GM19193 (cell line): ENCODE results near the gene FGF22.

Experiments
- POLR2A ChIP-seq: IDR thresholded peaks from 4 replicates; pipeline ENCODE4 v1.6.1; 2011; ENCODE audit not compliant: insufficient read depth, insufficient read length; ENCODE audit errors: extremely low read depth

FGF22 gene

DNA sequence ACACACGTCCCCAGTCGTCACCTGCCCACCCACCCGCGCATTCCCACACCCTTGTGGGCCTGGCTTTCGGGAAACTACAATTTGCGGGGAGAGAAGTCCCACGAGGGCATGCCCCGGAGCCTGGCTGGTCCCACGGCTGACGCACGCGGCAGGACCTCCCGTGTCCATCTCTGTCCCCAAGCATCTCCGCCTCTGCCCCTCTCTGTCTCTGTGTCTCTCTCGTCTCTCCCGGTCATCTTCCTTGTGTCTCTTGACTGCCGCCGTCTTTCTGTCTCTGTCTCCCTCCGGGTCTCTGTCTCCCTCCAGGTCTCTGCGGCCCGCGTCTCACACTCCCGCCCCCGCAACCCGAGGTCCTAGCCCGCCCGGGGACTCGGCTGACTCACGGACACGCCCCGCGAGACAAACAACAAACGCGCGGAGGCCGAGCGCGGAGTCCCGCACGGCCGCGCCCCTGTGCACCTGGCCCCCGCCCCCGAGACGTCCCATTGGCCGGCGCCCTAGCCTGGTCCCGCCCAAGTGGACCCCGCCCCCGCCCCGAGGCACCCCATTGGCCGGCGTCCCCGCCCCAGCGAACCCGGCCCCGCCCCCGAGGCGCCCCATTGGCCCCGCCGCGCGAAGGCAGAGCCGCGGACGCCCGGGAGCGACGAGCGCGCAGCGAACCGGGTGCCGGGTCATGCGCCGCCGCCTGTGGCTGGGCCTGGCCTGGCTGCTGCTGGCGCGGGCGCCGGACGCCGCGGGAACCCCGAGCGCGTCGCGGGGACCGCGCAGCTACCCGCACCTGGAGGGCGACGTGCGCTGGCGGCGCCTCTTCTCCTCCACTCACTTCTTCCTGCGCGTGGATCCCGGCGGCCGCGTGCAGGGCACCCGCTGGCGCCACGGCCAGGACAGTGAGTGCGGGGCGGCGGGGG lies at the start of gene FGF22:
Gene FGF22 (plus strand): TSS at position 627 of the 908 bp plus-strand sequence. CDS start 47 bp downstream, at position 674.
- no peak for TF ChIP-seq POLR2A

DNA sequence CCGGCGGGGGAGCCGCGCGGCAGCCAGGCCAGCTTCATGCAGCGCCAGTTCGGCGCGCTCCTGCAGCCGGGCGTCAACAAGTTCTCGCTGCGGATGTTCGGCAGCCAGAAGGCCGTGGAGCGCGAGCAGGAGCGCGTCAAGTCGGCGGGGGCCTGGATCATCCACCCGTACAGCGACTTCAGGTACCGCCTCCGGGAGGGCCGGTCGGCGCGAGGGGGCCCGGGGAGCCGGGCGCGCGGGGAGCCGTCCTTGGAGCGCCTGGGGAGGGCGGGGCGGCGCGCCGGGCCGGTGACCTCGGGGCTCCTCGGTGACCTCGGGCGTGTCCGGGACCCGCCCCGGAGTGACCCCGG lies 49.3 kb upstream of the FGF22 start:
- TF ChIP-seq POLR2A: no peak

DNA sequence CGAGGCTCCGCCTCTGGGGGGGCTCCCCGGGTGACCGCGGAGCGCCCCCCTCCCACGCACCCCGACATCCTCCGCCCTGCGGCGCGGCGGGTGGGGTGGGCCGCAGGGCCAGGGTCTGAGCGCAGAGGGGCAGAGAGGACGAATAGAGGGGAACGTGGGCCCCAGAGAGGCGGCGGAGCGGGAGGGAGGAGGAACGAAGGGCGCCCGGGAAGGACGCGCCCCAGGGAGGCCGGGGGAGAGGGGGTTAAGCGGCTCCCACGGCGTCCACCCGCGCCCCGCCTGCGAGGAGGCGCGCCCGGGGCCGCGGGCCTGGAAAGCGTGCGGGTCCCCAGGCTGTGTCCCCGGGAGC lies 49.0 kb upstream of the FGF22 start:
- no peak for TF ChIP-seq POLR2A

DNA sequence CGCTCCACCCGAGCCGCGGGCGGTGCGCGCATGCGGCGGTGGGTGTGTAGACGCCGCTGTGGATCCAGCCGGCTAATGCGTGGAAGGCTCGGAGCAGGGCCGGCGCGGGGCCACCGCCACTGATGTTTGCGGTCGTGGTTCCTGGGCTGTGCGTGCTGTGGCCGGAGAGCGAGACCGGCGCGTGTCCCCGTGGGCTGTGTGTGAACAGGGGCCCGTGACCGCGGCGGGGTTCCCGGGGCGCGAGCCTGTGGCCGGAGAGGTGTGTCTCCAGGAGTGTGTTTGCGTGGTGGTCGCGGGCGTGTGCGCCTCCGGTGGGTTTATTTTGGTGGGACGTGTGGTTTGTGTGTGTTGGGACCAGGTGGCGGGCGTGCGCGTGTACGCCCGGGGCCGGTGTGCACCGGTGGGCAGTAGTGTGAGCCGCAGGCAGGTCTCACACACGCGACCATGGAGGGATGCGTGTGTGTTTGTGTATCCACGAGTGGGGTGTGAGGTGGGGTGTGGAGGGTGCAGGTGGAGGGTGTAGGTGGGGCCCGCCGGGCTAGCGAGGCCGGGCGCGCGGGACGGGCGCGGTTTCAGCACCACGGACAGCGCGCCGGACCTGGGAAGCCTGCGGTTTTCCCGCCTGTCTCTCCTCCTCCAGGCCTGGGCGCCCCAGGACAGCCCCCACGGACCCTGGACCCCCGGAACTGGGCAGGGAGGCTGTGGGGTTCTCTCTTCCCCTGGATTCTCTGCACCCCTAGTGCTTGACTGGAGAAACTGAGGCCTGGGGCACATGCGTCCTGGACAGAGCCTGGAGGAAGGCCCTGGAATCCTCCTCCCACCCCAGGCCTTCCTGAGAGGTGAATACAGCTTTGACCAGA lies 48.4 kb upstream of the FGF22 start:
- no peak for TF ChIP-seq POLR2A

DNA sequence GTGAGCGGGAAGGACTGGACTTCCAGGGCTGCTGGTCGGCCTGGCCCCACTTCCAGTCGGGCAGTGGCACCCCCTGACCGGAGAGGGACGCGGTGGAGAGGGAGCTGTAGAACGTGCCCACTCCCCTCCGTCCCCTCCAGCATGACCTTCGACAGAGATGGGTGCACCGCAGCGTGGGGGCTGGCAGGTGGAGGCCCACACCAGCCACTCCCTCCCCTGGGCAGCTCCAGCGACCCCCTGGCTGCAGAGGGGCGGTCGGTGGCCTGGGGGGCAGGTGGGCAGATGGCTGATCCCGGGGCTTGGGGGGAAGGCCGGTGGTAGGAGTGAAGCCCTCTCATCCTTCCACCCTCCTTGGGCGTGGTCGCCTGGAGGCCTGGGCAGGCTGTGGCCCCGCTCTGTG lies 47.6 kb upstream of the FGF22 start:
- no peak for TF ChIP-seq POLR2A

- no peak for TF ChIP-seq POLR2A
These were observed 46.6 kb upstream of the FGF22 start for GRCh38 chr19:593055-593454.

GRCh38 chr19:593505-593904 lies 46.2 kb upstream of the FGF22 start:
- no peak for TF ChIP-seq POLR2A

DNA sequence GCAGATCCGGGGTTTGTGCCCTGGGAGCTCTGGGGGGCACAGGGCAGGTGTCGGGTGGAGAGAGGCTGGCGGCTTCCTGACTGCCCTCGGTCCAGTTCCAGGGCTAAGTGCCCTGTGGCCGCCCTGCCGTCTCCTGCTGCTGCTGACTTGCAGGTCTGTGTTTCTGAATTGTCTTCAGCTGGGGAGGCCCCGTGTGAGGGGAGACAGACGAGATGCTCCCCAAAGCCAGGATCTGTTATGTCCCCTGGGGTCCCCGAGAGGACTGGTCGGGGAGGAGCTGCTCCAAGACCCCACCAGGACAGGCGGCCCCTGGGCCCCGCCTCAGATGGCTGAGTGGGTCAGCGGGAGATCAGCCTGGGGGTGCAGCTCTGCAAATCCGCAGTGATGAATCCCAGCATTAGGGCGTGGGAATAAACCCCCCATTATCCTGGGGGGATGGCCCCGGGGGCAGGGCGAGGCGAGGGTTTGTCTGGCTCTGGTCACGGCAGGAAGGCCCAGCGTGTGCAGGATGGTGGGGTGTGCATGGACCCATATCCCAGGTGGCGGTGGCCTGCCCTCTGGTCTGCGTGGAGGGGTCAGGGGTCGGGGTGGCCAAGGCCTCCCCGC lies 45.3 kb upstream of the FGF22 start:
- TF ChIP-seq POLR2A: no peak

DNA sequence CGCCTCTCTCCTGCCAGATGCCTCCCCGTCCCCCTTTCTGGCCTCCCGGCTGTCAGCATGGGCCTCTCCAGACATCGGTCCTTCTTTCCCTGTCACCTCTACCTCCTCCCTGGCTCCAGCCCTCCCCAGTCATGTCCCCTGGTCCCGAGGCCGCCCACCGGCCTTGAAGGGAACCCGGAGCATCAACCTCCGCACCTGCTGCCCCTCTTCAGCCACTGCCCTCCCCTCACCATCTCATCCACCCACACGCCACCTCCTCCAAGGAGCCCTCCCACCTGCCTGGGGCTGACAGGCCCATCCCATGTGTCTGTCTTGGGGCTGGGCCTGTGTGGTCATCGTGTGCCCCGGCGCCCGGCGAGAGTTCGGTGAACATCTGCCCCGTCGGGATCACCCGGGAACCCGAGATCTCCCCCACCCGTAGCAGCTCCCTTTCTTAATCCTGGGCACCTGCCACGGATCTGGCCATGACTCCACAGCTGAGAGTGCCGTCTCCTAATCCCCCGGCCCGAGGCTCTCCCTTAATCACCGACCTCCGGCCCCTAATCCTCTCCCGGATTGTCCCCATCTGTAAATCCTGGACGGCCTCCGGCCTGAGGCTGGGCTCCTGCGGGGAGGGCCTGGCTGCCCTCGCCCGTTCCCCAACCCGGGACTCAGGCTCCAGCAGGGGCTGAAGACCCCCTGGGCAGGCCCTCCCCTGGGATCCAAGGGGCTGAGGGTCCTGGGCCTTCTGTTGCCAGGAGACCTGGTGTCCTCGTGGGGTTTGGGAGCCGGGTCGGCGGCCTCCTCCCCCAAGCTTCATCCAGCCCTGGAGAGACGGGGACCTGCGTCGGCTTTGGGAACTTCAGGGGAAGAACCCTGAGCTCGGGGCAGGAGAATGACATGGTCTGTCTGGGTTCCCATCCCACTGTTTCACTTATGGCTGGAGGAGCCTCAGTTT lies 44.1 kb upstream of the FGF22 start:
- TF ChIP-seq POLR2A: no peak

DNA sequence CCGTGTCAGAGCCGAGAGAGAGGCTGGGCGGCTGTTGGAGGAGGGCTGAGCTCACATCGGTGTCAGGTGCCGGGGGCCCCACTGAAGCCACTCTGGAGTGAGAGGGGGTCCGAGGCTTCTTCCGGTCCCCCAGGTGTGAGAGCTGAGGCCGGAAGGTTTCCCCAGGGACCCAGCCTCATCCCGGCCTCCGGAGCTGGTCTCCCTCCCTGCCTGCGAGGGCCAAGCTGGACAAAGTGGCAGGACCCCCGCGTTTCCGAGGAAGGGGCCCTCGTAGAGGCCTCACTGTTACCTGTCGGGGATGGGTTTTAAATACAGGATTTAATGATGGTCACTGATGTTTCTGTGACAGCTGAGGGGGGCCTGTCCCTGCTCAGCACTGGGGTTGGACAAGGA lies 43.4 kb upstream of the FGF22 start:
- TF ChIP-seq POLR2A: no peak

DNA sequence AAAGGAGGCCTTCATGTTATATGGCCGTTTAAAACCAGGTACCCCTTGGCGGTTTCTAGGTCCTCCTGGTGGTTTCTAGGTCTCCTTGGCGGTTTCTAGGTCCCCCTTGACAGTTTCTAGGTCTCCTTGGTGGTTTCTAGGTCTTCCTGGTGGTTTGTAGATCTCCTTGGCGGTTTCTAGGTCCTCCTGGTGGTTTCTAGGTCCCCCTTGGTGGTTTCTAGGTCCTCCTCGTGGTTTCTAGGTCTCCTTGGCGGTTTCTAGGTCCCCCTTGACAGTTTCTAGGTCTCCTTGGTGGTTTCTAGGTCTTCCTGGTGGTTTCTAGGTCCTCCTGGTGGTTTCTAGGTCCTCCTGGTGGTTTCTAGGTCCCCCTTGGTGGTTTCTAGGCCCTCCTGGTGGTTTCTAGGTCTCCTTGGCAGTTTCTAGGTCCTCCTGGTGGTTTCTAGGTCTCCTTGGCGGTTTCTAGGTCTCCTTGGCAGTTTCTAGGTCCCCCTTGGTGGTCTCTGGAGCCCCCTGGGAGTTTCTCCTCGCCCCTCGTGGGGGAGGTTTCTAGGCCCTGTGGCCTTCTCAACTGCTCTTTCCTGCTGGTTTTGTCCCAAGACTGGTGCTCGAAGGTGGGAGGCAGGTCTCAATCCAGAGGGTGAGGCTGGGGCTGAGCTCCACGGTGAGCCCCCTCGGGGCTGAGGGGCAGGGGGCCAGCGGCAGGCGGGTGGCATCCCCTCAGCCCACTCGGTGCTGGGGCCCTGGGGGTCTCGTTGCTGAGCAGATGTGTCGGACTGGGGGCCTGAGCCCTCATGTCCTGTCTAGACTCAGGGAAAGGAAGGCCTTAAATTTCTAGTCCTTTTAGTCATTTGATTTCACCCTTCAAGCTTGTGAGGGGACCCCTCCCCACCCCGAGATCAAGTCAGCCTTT lies 42.0 kb upstream of the FGF22 start:
- TF ChIP-seq POLR2A: no peak

DNA sequence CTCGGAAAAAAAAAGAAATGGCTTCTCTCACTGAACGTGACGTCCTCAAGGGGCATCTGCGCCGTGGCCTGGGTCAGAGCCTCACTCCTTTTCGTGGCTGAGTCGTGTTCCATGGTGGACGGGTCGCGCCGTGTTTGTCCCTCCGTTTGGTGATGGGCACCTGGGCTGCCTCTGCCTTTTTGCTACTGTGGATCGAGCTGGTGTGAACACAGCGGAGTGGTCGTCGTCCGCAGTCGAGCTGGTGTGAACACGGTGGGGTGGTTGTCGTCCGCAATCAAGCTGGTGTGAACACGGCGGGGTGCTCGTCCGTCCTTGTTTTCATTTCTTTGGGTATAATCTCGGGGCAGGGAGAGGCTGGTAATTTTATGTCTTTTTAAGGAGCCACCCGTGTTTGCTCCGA lies 38.4 kb upstream of the FGF22 start:
- no peak for TF ChIP-seq POLR2A

DNA sequence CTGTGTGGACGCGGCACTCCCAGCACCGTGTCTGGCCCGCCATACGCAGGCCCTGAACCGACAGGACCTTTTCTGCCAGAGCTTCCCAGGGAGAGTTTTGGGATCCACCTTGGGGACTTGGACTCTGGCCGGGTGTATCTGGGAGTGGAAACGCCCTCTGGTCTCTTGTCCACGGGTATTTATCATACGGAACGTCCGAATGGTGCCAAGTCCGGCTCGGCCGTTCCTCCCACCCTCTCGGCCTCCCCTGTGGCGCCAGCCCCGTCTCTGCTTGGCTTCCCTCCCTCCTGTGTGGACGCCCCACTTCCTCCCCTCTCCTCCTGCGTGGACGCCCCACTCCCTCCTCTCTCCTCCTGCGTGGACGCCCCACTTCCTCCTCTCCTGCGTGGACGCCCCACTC lies 37.9 kb upstream of the FGF22 start:
- TF ChIP-seq POLR2A: no peak
